GM12878 (cell line): Measurements from ENCODE around the gene NDUFV3. TPM values are rescaled to one million over a fixed set of nuclear protein-coding genes. Genes with fewer than 3 reads are reported as not detected.
A peak's percentile ranks its signal among the peaks of the same experiment; 100 is the strongest.

ENCODE experiments used
- ATAC-seq: fragments of 200-7000 bp; cut with Tn5 transposase; 3 replicates; pipeline ENCODE4 v1.9.1; 2020; ENCODE audit warnings: mild to moderate bottlenecking, moderate library complexity
- BruUV-seq: library from RNA; stranded (reverse); fragments of 400-500 nt; replicated peaks from 2 replicates; lab custom pipeline; 2021; lab: Mats Ljungman, UMichigan
- CTCF ChIA-PET: fragments of 300-600 bp; sonication (Branson Sonifier 250); formaldehyde crosslinking; extraction: SDS; loops from one replicate; lab custom pipeline; 2021; ENCODE audit warnings: inconsistent platforms; lab: Yijun Ruan, JAX
- POLR2A ChIA-PET: fragments of 350-600 bp; formaldehyde crosslinking; extraction: SDS; loops from one replicate; lab custom pipeline; 2021; ENCODE audit warnings: inconsistent platforms; lab: Charles Lee
- RAD21 ChIA-PET: fragments of 300-600 bp; sonication (Branson Sonifier 250); formaldehyde crosslinking; loops from one replicate; lab custom pipeline; 2023; ENCODE audit warnings: antibody characterized with exemption; ENCODE audit not compliant: unreplicated experiment; lab: Charles Lee
- SMC1A ChIA-PET: fragments of 300-600 bp; sonication (Branson Sonifier 250); formaldehyde crosslinking; loops from one replicate; lab custom pipeline; 2023; ENCODE audit not compliant: unreplicated experiment, uncharacterized antibody; lab: Charles Lee
- DNase-seq: peaks from one replicate; pipeline ENCODE4 v3.0.0-alpha.2; 2011; ENCODE audit warnings: low read depth, low spot score
- FAIRE-seq: peaks from 3 replicates; lab custom pipeline; 2011; peaks lifted over from hg19 to GRCh38; lab: Jason Lieb, UNC
- H2AFZ ChIP-seq: 2 replicates; pipeline ENCODE4 v1.6.0; 2011; ENCODE audit warnings: low read depth, low read length, control low read depth; ENCODE audit not compliant: control insufficient read depth
- H3K27ac ChIP-seq: 2 replicates; pipeline ENCODE4 v1.5.1; 2011; ENCODE audit warnings: control low read depth; ENCODE audit not compliant: control insufficient read depth, insufficient read depth
- H3K27me3 ChIP-seq, 2 experiments: replicated peaks in 1 of 2; 2 replicates each; pipeline versions ENCODE4 v1.6.0 to v1.6.1; 2011; ENCODE audit warnings: low read length in 1 of 2; ENCODE audit not compliant: control insufficient read depth in 2 of 2, insufficient read depth in 2 of 2
- H3K36me3 ChIP-seq, 2 experiments: 2 replicates each; pipeline ENCODE4 v1.5.1; 2011; ENCODE audit warnings: low read length in 1 of 2; ENCODE audit not compliant: control insufficient read depth in 2 of 2, insufficient read depth in 2 of 2
- H3K4me1 ChIP-seq: 2 replicates; pipeline ENCODE4 v1.6.1; 2011; ENCODE audit warnings: mild to moderate bottlenecking, low read length, moderate library complexity, mixed read lengths; ENCODE audit not compliant: control insufficient read depth, insufficient read depth
- H3K4me2 ChIP-seq: 2 replicates; pipeline ENCODE4 v1.6.0; 2011; ENCODE audit warnings: control low read depth; ENCODE audit not compliant: control insufficient read depth, insufficient read depth
- H3K4me3 ChIP-seq: fragments of 200-600 bp; sonication (generic); 2 replicates; pipeline ENCODE4 v1.5.1; 2016
- H3K79me2 ChIP-seq: 2 replicates; pipeline ENCODE4 v1.6.0; 2011; ENCODE audit warnings: low read length; ENCODE audit not compliant: control insufficient read depth, insufficient read depth
- H3K9ac ChIP-seq: 2 replicates; pipeline ENCODE4 v1.8.0; 2011; ENCODE audit warnings: low read length, control low read depth, mixed read lengths; ENCODE audit not compliant: control insufficient read depth, insufficient read depth
- H3K9me3 ChIP-seq: replicated peaks from 3 replicates; pipeline ENCODE4 v1.5.1; 2011; ENCODE audit warnings: mild to moderate bottlenecking, low read length; ENCODE audit not compliant: control insufficient read depth, insufficient read depth
- H4K20me1 ChIP-seq: 2 replicates; pipeline ENCODE4 v1.6.0; 2011; ENCODE audit not compliant: control insufficient read depth, insufficient read depth
- CEBPZ ChIP-seq: fragments of 150-350 bp; IDR thresholded peaks from 2 replicates; pipeline ENCODE4 v1.6.1; 2016; ENCODE audit warnings: low read depth, low read length
- ELK1 ChIP-seq: IDR thresholded peaks from 2 replicates; pipeline ENCODE4 v1.6.1; 2012; ENCODE audit warnings: low read depth, low read length, improper control_type of control experiment
- NBN ChIP-seq: fragments of 450-650 bp; IDR thresholded peaks from 2 replicates; pipeline ENCODE4 v1.6.1; 2016
- PAX8 ChIP-seq: fragments of 450-650 bp; IDR thresholded peaks from 2 replicates; pipeline ENCODE4 v1.6.1; 2017; ENCODE audit warnings: mild to moderate bottlenecking, moderate library complexity
- POLR2A ChIP-seq: IDR thresholded peaks from 2 replicates; pipeline ENCODE4 v1.6.1; 2011; ENCODE audit warnings: low read depth, mild to moderate bottlenecking, low read length
- RELA ChIP-seq: fragments of 450-650 bp; IDR thresholded peaks from 2 replicates; pipeline ENCODE4 v1.8.0; 2014; ENCODE audit warnings: borderline replicate concordance; ENCODE audit not compliant: partially characterized antibody
- SMAD5 ChIP-seq: IDR thresholded peaks from 2 replicates; pipeline ENCODE4 v1.6.1; 2016; ENCODE audit warnings: antibody characterized with exemption, low read depth
- USF1 ChIP-seq: IDR thresholded peaks from 2 replicates; pipeline ENCODE4 v1.6.1; 2011; ENCODE audit warnings: borderline replicate concordance, low read depth, mild to moderate bottlenecking, moderate library complexity, mixed read lengths, low read length; ENCODE audit not compliant: insufficient read depth; ENCODE audit errors: extremely low read length
- WGBS: methylation state at CpG from one replicate; pipeline ENCODE4 v1.1.6; 2016; ENCODE audit warnings: low lambda C conversion rate; ENCODE audit not compliant: insufficient replicate concordance, insufficient coverage; ENCODE audit errors: missing lambda C conversion rate; 5-methylcytosine and 5-hydroxymethylcytosine counted together
- in situ Hi-C: fragments of 300-500 bp; cut with MboI; formaldehyde crosslinking; loops from 9 replicates; pipeline ENCODE4 v1.14.3; 2018; ENCODE audit warnings: mixed read lengths
- intact Hi-C: fragments of 100-400 bp; cut with micrococcal nuclease; formaldehyde crosslinking; loops from one replicate; pipeline ENCODE4 v1.14.2; 2022; ENCODE audit not compliant: unreplicated experiment
- polyA plus RNA-seq, 11 experiments: library from polyadenylated mRNA; depleted of rRNA in 4 of 11; unstranded in 6 of 11; stranded (reverse) in 5 of 11; fragments of >200 nt; fragmentation: Nextera tagmentation in 4 of 11; fragmentation: Illumina TruSeq in 1 of 11; extraction: Ambion mirVana in 4 of 11; extraction: Trizol in 1 of 11; gene quantifications; 1 replicate in 1 of 11; 2 replicates in 10 of 11; pipeline versions ENCODE4 v1.2.1 to v1.2.3, GENCODE V29; 2011 to 2016; ENCODE audit warnings: inconsistent platforms in 2 of 11, missing spikeins in 2 of 11, low read depth in 1 of 11
- total RNA-seq, 4 experiments: library from RNA; depleted of rRNA in 3 of 4; stranded (reverse); fragments of >200 nt in 3 of 4; fragmentation: Illumina TruSeq in 1 of 4; extraction: Trizol in 1 of 4; gene quantifications; 2 replicates each; pipeline versions ENCODE4 v1.2.1 to v1.2.3, GENCODE V29; 2013 to 2021

The NDUFV3 gene
- total and polyA plus RNA-seq, 10 of the 15 experiments (the other 5 are each of a cell fraction or from before 2014, with no cell fraction given), result 7.0 to 44.7 (median 29.9) TPM

GRCh38 chr21:42849759-42850412 lies 43.2 kb upstream of the NDUFV3 start (continued):
- no peak for TF ChIP-seq NBN
- no peak for TF ChIP-seq PAX8
- TF ChIP-seq RELA, result no peak
- no peak for TF ChIP-seq USF1
- no peak for TF ChIP-seq CEBPZ
- TF ChIP-seq ELK1, result no peak

- H3K4me2 ChIP-seq, result no peak overlapping the region
- FAIRE-seq (no peak), ATAC-seq (no peak), DNase-seq (no peak)
- no peaks in the 10 kb centered on the region for H3K79me2 ChIP-seq
- in situ Hi-C loops, result no loop called here
- peaks cover 26 to 56% of the 10 kb centered on the region in 2 experiments for H3K36me3 ChIP-seq
- no peaks in the 10 kb centered on the region for H3K4me1 ChIP-seq
- ChIA-PET POLR2A (no interaction called here), CTCF (interaction anchor here (0.6 kb wide), 1 partner anchor 315 kb away, joined by 3 read pairs; no protein-coding TSS in a partner anchor), RAD21 (no interaction called here), SMC1A (no interaction called here)
- no peak overlapping the region for H3K4me3 ChIP-seq
- no peaks in the 10 kb centered on the region for H3K9me3 ChIP-seq
- no peak overlapping the region for H3K27ac ChIP-seq
- H3K9ac ChIP-seq, result no peak overlapping the region
- BruUV-seq, result no TSS peak
- H3K27me3 ChIP-seq, result no peaks in the 10 kb centered on the region
- 98% methylated on average over 9 of the region's 10 CpGs for WGBS
- H4K20me1 ChIP-seq, result no peaks in the 10 kb centered on the region
- peak; percentile 44; the same call in 1 of the 2 replicates for TF ChIP-seq POLR2A
- TF ChIP-seq SMAD5, result no peak
- intact Hi-C loops, result no loop called here
- no peak overlapping the region for H2AFZ ChIP-seq
Measured at GRCh38 chr21:42850463-42850862, 42.6 kb upstream of the NDUFV3 start.
